A673 (cell line): ENCODE results near the gene APBB2. TPM values are rescaled to one million over a fixed set of nuclear protein-coding genes. Genes with fewer than 3 reads are reported as not detected.

Experiments used
- BruUV-seq: library from RNA; stranded (reverse); fragments of 400-500 nt; replicated peaks from 2 replicates; lab custom pipeline; 2021; lab: Mats Ljungman, UMichigan
- CTCF ChIA-PET: fragments of 300-600 bp; sonication (Branson Sonifier 250); formaldehyde crosslinking; loops from one replicate; lab custom pipeline; 2022; ENCODE audit warnings: antibody characterized with exemption; lab: Charles Lee
- POLR2A ChIA-PET: fragments of 300-600 bp; sonication (Branson Sonifier 250); formaldehyde crosslinking; loops from one replicate; lab custom pipeline; 2022; ENCODE audit warnings: antibody characterized with exemption; ENCODE audit not compliant: low non-redundant PET; lab: Charles Lee
- DNase-seq: peaks from one replicate; pipeline ENCODE4 v3.0.0-alpha.2; 2015; ENCODE audit warnings: low spot score
- H3K27ac ChIP-seq: fragments of 200-600 bp; sonication (generic); 2 replicates; pipeline ENCODE4 v1.5.1; 2016; ENCODE audit warnings: mixed run types, low read depth, mild to moderate bottlenecking, mixed read lengths, antibody characterized with exemption, low read length; ENCODE audit not compliant: poor library complexity, severe bottlenecking
- H3K27me3 ChIP-seq: fragments of 200-600 bp; sonication (generic); replicated peaks from 2 replicates; pipeline ENCODE4 v1.6.1; 2017; ENCODE audit warnings: mixed run types, low read depth, mild to moderate bottlenecking, mixed read lengths, antibody characterized with exemption, low read length; ENCODE audit not compliant: insufficient read depth, poor library complexity
- H3K36me3 ChIP-seq: fragments of 200-600 bp; sonication (generic); 2 replicates; pipeline ENCODE4 v1.6.1; 2016; ENCODE audit warnings: mixed run types, mild to moderate bottlenecking, mixed read lengths, antibody characterized with exemption, low read length; ENCODE audit not compliant: insufficient read depth, poor library complexity, severe bottlenecking
- H3K4me1 ChIP-seq: fragments of 200-600 bp; sonication (generic); 2 replicates; pipeline ENCODE4 v1.6.1; 2017; ENCODE audit warnings: mixed run types, mild to moderate bottlenecking, mixed read lengths, antibody characterized with exemption, low read length; ENCODE audit not compliant: insufficient read depth, poor library complexity, severe bottlenecking
- H3K4me3 ChIP-seq: fragments of 200-600 bp; sonication (generic); 2 replicates; pipeline ENCODE4 v1.5.1; 2016; ENCODE audit warnings: low read depth, mixed run types, mild to moderate bottlenecking, mixed read lengths, low read length; ENCODE audit not compliant: poor library complexity, severe bottlenecking
- H3K9me3 ChIP-seq: fragments of 200-600 bp; sonication (generic); 2 replicates; pipeline ENCODE4 v1.6.1; 2016; ENCODE audit warnings: mixed run types, low read depth, mild to moderate bottlenecking, mixed read lengths, antibody characterized with exemption, low read length; ENCODE audit not compliant: poor library complexity, severe bottlenecking
- CTCF ChIP-seq: fragments of 300-800, 200-600 bp; sonication (generic); conservative IDR thresholded peaks from 2 replicates; pipeline ENCODE4 v1.5.1; 2017; ENCODE audit warnings: low read depth, mild to moderate bottlenecking, antibody characterized with exemption, low read length, moderate library complexity, mixed read lengths
- EZH2 ChIP-seq: fragments of 200-600 bp; sonication (generic); IDR thresholded peaks from 2 replicates; pipeline ENCODE4 v1.6.1; 2017; ENCODE audit warnings: borderline replicate concordance, low read depth, mild to moderate bottlenecking, mixed read lengths, antibody characterized with exemption, low read length; ENCODE audit not compliant: poor library complexity, severe bottlenecking
- intact Hi-C: fragments of 100-400 bp; cut with micrococcal nuclease; formaldehyde crosslinking; loops from one replicate; pipeline ENCODE4 v1.10.0; 2022; ENCODE audit not compliant: unreplicated experiment
- total RNA-seq: library from RNA; stranded (reverse); gene quantifications from 2 replicates; pipeline ENCODE4 v1.2.3, GENCODE V29; 2021

Gene APBB2
- total RNA-seq, 1 experiment from 2014 or later: 10.3 TPM

DNA sequence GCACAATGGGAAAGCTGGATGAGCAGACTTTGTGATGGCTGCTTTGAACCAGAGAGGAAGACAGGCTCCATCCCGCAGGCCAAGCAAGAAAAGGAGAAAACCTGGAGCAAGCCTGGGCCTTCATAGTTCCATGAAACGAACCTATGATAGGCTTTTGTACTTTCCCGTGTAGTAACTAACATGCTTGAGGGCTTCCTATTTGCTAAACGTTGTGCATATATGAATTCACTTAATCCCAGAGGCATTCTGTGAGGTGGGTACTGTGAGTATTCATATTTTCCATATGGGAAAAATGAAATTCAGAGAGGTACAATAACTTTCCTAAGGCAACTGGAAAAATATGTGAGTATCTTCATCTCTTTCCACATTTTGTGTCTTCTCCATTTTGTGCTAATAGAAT is 13.6 kb upstream of the APBB2 start:
- H3K27me3 ChIP-seq: peaks cover 3% of the 10 kb centered on the region
- no peak for DNase-seq
- CTCF ChIA-PET: no interaction called here
- no peaks in the 10 kb centered on the region for H3K4me1 ChIP-seq
- no peak overlapping the region for H3K4me3 ChIP-seq
- H3K27ac ChIP-seq: no peak overlapping the region
- intact Hi-C loops: no loop called here
- H3K36me3 ChIP-seq: no peaks in the 10 kb centered on the region
- TF ChIP-seq CTCF (no peak), EZH2 (no peak)
- no TSS peak for BruUV-seq
- POLR2A ChIA-PET: no interaction called here
- no peaks in the 10 kb centered on the region for H3K9me3 ChIP-seq

GRCh38 chr4:41221850-41222645 is 7.7 kb upstream of the APBB2 start:
- DNase-seq: no peak
- ChIA-PET POLR2A (no interaction called here), CTCF (no interaction called here)
- H3K4me3 ChIP-seq: no peak overlapping the region
- H3K27ac ChIP-seq: no peak overlapping the region
- H3K9me3 ChIP-seq: no peaks in the 10 kb centered on the region
- TF ChIP-seq EZH2: no peak
- no peak for TF ChIP-seq CTCF
- BruUV-seq: no TSS peak
- H3K27me3 ChIP-seq: peaks cover 3% of the 10 kb centered on the region
- H3K36me3 ChIP-seq: no peaks in the 10 kb centered on the region
- intact Hi-C loops: no loop called here
- peaks cover under 1% of the 10 kb centered on the region for H3K4me1 ChIP-seq

GRCh38 chr4:41219421-41219950 is 5.1 kb upstream of the APBB2 start:
- intact Hi-C loops: loop anchor here (5.0 kb wide), 2 partner anchors 38 to 482 kb away; partner anchors contain the start of gene UCHL1

More at GRCh38 chr4:41219421-41219950, 5.1 kb upstream of the APBB2 start:
- ChIA-PET POLR2A (no interaction called here), CTCF (no interaction called here)
- H3K36me3 ChIP-seq: no peaks in the 10 kb centered on the region
- H3K27me3 ChIP-seq: peaks cover 3% of the 10 kb centered on the region
- H3K9me3 ChIP-seq: no peaks in the 10 kb centered on the region
- no peak overlapping the region for H3K4me3 ChIP-seq
- peaks cover 11% of the 10 kb centered on the region for H3K4me1 ChIP-seq
- no peak for TF ChIP-seq EZH2
- TF ChIP-seq CTCF: no peak
- no TSS peak for BruUV-seq
- no peak overlapping the region for H3K27ac ChIP-seq
- DNase-seq: no peak
